IMR-90 (cell line): Measurements from ENCODE around the gene ARHGAP18. TPM values are rescaled to one million over a fixed set of nuclear protein-coding genes. Genes with fewer than 3 reads are reported as not detected.
A peak's percentile ranks its signal among the peaks of the same experiment; 100 is the strongest.

ENCODE experiments used
- ATAC-seq: fragments of 200-7000 bp; cut with Tn5 transposase; 2 replicates; pipeline ENCODE4 v1.9.1; 2020; ENCODE audit warnings: low read depth, mild to moderate bottlenecking, moderate library complexity
- BruUV-seq: library from RNA; stranded (reverse); fragments of 400-500 nt; replicated peaks from 2 replicates; lab custom pipeline; 2021; lab: Mats Ljungman, UMichigan
- CTCF ChIA-PET: fragments of 300-600 bp; formaldehyde crosslinking; extraction: SDS; loops from one replicate; lab custom pipeline; 2021; ENCODE audit warnings: antibody characterized with exemption; lab: Yijun Ruan, JAX
- POLR2A ChIA-PET: fragments of 300-600 bp; sonication (Branson Sonifier 250); formaldehyde crosslinking; loops from one replicate; lab custom pipeline; 2022; ENCODE audit warnings: antibody characterized with exemption; ENCODE audit not compliant: unreplicated experiment; lab: Charles Lee
- DNase-seq: peaks from one replicate; pipeline ENCODE4 v3.0.0; 2013
- H2AFZ ChIP-seq: replicated peaks from 2 replicates; pipeline ENCODE3; 2013; ENCODE audit warnings: low read length, mild to moderate bottlenecking; ENCODE audit not compliant: poor library complexity
- H2AK5ac ChIP-seq: 2 replicates; pipeline ENCODE4 v1.6.1; 2013; ENCODE audit warnings: low read depth, low read length, inconsistent platforms
- H2AK9ac ChIP-seq: replicated peaks from 2 replicates; pipeline ENCODE3; 2013; ENCODE audit warnings: mild to moderate bottlenecking, low read depth, low read length, moderate library complexity; ENCODE audit not compliant: poor library complexity
- H2BK120ac ChIP-seq: 2 replicates; pipeline ENCODE4 v1.6.1; 2013; ENCODE audit warnings: low read depth, low read length, inconsistent platforms
- H2BK15ac ChIP-seq: 3 replicates; pipeline ENCODE4 v1.6.1; 2013; ENCODE audit warnings: low read depth, low read length, inconsistent platforms
- H2BK20ac ChIP-seq: 2 replicates; pipeline ENCODE4 v1.6.1; 2013; ENCODE audit warnings: low read depth, mild to moderate bottlenecking, inconsistent platforms, low read length, moderate library complexity
- H2BK5ac ChIP-seq: 2 replicates; pipeline ENCODE4 v1.6.1; 2013; ENCODE audit warnings: mild to moderate bottlenecking, low read depth, low read length, inconsistent platforms; ENCODE audit not compliant: poor library complexity, severe bottlenecking
- H3K14ac ChIP-seq: replicated peaks from 2 replicates; pipeline ENCODE4 v1.6.1; 2013; ENCODE audit warnings: low read depth, low read length, inconsistent platforms
- H3K18ac ChIP-seq: 2 replicates; pipeline ENCODE4 v1.6.1; 2013; ENCODE audit warnings: low read depth, low read length, control low read depth
- H3K23ac ChIP-seq: 2 replicates; pipeline ENCODE4 v1.6.1; 2013; ENCODE audit warnings: low read depth, low read length, inconsistent platforms
- H3K27ac ChIP-seq: 2 replicates; pipeline ENCODE4 v1.5.1; 2013; ENCODE audit warnings: mild to moderate bottlenecking, control low read depth, low read length; ENCODE audit not compliant: insufficient read depth
- H3K27me3 ChIP-seq: 2 replicates; pipeline ENCODE4 v1.6.1; 2013; ENCODE audit warnings: low read length; ENCODE audit not compliant: control insufficient read depth, insufficient read depth
- H3K36me3 ChIP-seq: 2 replicates; pipeline ENCODE4 v1.6.1; 2013; ENCODE audit warnings: low read length, mixed read lengths; ENCODE audit not compliant: control insufficient read depth, insufficient read depth
- H3K4ac ChIP-seq: 2 replicates; pipeline ENCODE4 v1.6.1; 2013; ENCODE audit warnings: low read depth, low read length, inconsistent platforms
- H3K4me1 ChIP-seq: 2 replicates; pipeline ENCODE4 v1.6.1; 2013; ENCODE audit warnings: low read length, mixed read lengths; ENCODE audit not compliant: control insufficient read depth, insufficient read depth
- H3K4me2 ChIP-seq: 2 replicates; pipeline ENCODE4 v1.6.1; 2013; ENCODE audit warnings: low read depth, mild to moderate bottlenecking, control low read depth, low read length, moderate library complexity
- H3K4me3 ChIP-seq: 2 replicates; pipeline ENCODE4 v1.5.1; 2013; ENCODE audit warnings: low read depth, mild to moderate bottlenecking, control low read depth, low read length, moderate library complexity; ENCODE audit not compliant: insufficient read depth
- H3K56ac ChIP-seq: 2 replicates; pipeline ENCODE4 v1.6.1; 2013; ENCODE audit warnings: low read length, inconsistent platforms; ENCODE audit not compliant: insufficient read depth; ENCODE audit errors: extremely low read depth
- H3K79me1 ChIP-seq, 2 experiments: 2 replicates each; pipeline ENCODE4 v1.6.1; 2013; ENCODE audit warnings: low read length in 2 of 2, inconsistent platforms in 1 of 2, low read depth in 1 of 2
- H3K9ac ChIP-seq: 2 replicates; pipeline ENCODE4 v1.6.1; 2013; ENCODE audit warnings: low read depth, low read length, control low read depth
- H3K9me1 ChIP-seq: 2 replicates; pipeline ENCODE4 v1.6.1; 2013; ENCODE audit warnings: low read length, inconsistent platforms; ENCODE audit not compliant: insufficient read depth
- H3K9me3 ChIP-seq: 2 replicates; pipeline ENCODE4 v1.6.1; 2013; ENCODE audit warnings: low read length; ENCODE audit not compliant: control insufficient read depth, insufficient read depth
- H4K20me1 ChIP-seq: 2 replicates; pipeline ENCODE4 v1.6.1; 2013; ENCODE audit warnings: low read length, inconsistent platforms; ENCODE audit not compliant: insufficient read depth
- H4K5ac ChIP-seq: 2 replicates; pipeline ENCODE4 v1.6.1; 2013; ENCODE audit warnings: mild to moderate bottlenecking, low read depth, low read length, control low read depth
- H4K8ac ChIP-seq, 2 experiments: 2 replicates each; pipeline ENCODE4 v1.6.1; 2013; ENCODE audit warnings: low read depth in 2 of 2, low read length in 2 of 2, control low read depth in 1 of 2, inconsistent platforms in 1 of 2
- H4K91ac ChIP-seq: 2 replicates; pipeline ENCODE4 v1.6.1; 2013; ENCODE audit warnings: low read depth, low read length, inconsistent platforms; ENCODE audit not compliant: insufficient read depth
- BHLHE40 ChIP-seq: fragments of 150-350 bp; IDR thresholded peaks from 2 replicates; pipeline ENCODE4 v1.6.1; 2016; ENCODE audit warnings: mild to moderate bottlenecking, low read depth, low read length
- CEBPB ChIP-seq: IDR thresholded peaks from 2 replicates; pipeline ENCODE4 v1.6.1; 2012; ENCODE audit warnings: low read depth, low read length, improper control_type of control experiment
- MAFK ChIP-seq: IDR thresholded peaks from 2 replicates; pipeline ENCODE4 v1.6.1; 2012; ENCODE audit warnings: low read depth, low read length, improper control_type of control experiment
- MAZ ChIP-seq: IDR thresholded peaks from 2 replicates; pipeline ENCODE4 v1.6.1; 2012; ENCODE audit warnings: low read depth, mild to moderate bottlenecking, low read length, improper control_type of control experiment, moderate library complexity, borderline replicate concordance
- MXI1 ChIP-seq: IDR thresholded peaks from 2 replicates; pipeline ENCODE4 v1.6.1; 2012; ENCODE audit warnings: low read depth, mild to moderate bottlenecking, low read length, moderate library complexity, borderline replicate concordance
- POLR2A ChIP-seq: IDR thresholded peaks from 2 replicates; pipeline ENCODE4 v1.6.1; 2012; ENCODE audit warnings: mild to moderate bottlenecking, low read depth, low read length
- RCOR1 ChIP-seq: IDR thresholded peaks from 2 replicates; pipeline ENCODE4 v1.6.1; 2012; ENCODE audit warnings: mild to moderate bottlenecking, low read length, improper control_type of control experiment; ENCODE audit not compliant: insufficient replicate concordance
- USF2 ChIP-seq: fragments of 150-350 bp; IDR thresholded peaks from 2 replicates; pipeline ENCODE4 v1.6.1; 2017; ENCODE audit warnings: mild to moderate bottlenecking, antibody characterized with exemption, low read length, low read depth
- WGBS, 2 experiments: methylation state at CpG; one replicate each; pipeline versions ENCODE4 v1.1.5 to v1.1.7; 2013; ENCODE audit warnings: missing lambda C conversion rate in 2 of 2; ENCODE audit not compliant: insufficient read length in 1 of 2; ENCODE audit errors: extremely low coverage in 2 of 2; 5-methylcytosine and 5-hydroxymethylcytosine counted together
- dilution Hi-C: fragments of 300-500 bp; cut with HindIII; formaldehyde crosslinking; loops from one replicate; pipeline ENCODE4 v1.14.3; 2018; ENCODE audit warnings: low sequenced_read_pairs; ENCODE audit not compliant: unreplicated experiment
- in situ Hi-C: fragments of 300-500 bp; cut with MboI; formaldehyde crosslinking; loops from 3 replicates; pipeline ENCODE4 v1.14.3; 2019; ENCODE audit warnings: low sequenced_read_pairs, inconsistent platforms, mixed read lengths
- intact Hi-C: fragments of 100-400 bp; cut with micrococcal nuclease; formaldehyde crosslinking; loops from 2 replicates; pipeline ENCODE4 v1.10.0; 2022
- polyA plus RNA-seq, 3 experiments: library from polyadenylated mRNA; depleted of rRNA; stranded (reverse); fragments of >200 nt; gene quantifications; 2 replicates each; pipeline ENCODE4 v1.2.3, GENCODE V29; 2012; ENCODE audit warnings: low replicate concordance in 1 of 3
- total RNA-seq: library from RNA; depleted of rRNA; stranded (reverse); fragments of >200 nt; gene quantifications from 2 replicates; pipeline ENCODE4 v1.2.3, GENCODE V29; 2012
- TF ChIP-seq, protein P1 (sequence below): conservative IDR thresholded peaks from 2 replicates; pipeline ENCODE4 v1.5.1; 2012; ENCODE audit warnings: mild to moderate bottlenecking, low read depth, low read length, improper control_type of control experiment

ARHGAP18 gene
- total and polyA plus RNA-seq, 2 of the 4 experiments (the other 2 are of a cell fraction): 6.2 to 17.0 TPM

- ChIA-PET CTCF (interaction anchor here (1.1 kb wide), 1 partner anchor 58 kb away, joined by 4 read pairs; no protein-coding TSS in a partner anchor), POLR2A (no interaction called here)
- Histone ChIP-seq H3K9me3 (no peaks in the 10 kb centered on the region), H3K27ac (no peak overlapping the region), H4K20me1 (no peaks in the 10 kb centered on the region), H4K5ac (no peak overlapping the region), H2BK5ac (no peak overlapping the region), H2BK20ac (no peak overlapping the region), H2AK5ac (no peak overlapping the region), H2AFZ (peak overlapping the region; percentile 23), H3K79me1 (no peaks in the 10 kb centered on the region), H2AK9ac (no peak overlapping the region), H3K27me3 (no peaks in the 10 kb centered on the region), H4K91ac (no peak overlapping the region), H3K56ac (no peak overlapping the region), H3K4ac (no peak overlapping the region), H3K18ac (no peak overlapping the region), H3K9me1 (no peaks in the 10 kb centered on the region), H3K14ac (no peak overlapping the region), H3K9ac (no peak overlapping the region), H3K4me2 (no peak overlapping the region), H4K8ac (no peak overlapping the region), H3K23ac (no peak overlapping the region), H2BK120ac (peak overlapping the region; percentile 18; the same call in 1 of the 2 replicates), H3K4me3 (no peak overlapping the region), H3K4me1 (no peaks in the 10 kb centered on the region), H3K36me3 (no peaks in the 10 kb centered on the region), H2BK15ac (no peak overlapping the region)
- no TSS peak for BruUV-seq
- TF ChIP-seq MAZ (no peak), CEBPB (no peak), USF2 (no peak), BHLHE40 (no peak), MXI1 (no peak), MAFK (no peak), RCOR1 (no peak), POLR2A (no peak)
- TF ChIP-seq, protein P1, sequence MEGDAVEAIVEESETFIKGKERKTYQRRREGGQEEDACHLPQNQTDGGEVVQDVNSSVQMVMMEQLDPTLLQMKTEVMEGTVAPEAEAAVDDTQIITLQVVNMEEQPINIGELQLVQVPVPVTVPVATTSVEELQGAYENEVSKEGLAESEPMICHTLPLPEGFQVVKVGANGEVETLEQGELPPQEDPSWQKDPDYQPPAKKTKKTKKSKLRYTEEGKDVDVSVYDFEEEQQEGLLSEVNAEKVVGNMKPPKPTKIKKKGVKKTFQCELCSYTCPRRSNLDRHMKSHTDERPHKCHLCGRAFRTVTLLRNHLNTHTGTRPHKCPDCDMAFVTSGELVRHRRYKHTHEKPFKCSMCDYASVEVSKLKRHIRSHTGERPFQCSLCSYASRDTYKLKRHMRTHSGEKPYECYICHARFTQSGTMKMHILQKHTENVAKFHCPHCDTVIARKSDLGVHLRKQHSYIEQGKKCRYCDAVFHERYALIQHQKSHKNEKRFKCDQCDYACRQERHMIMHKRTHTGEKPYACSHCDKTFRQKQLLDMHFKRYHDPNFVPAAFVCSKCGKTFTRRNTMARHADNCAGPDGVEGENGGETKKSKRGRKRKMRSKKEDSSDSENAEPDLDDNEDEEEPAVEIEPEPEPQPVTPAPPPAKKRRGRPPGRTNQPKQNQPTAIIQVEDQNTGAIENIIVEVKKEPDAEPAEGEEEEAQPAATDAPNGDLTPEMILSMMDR: no peak
- no CpG with 5 or more reads among the region's 4 CpGs for WGBS, 2 experiments
- dilution Hi-C loops (no loop called here), in situ Hi-C loops (no loop called here), intact Hi-C loops (no loop called here)
- ATAC-seq (no peak), DNase-seq (no peak)
Observed at GRCh38 chr6:129731428-129731827, 21.5 kb upstream of the ARHGAP18 start.
